IPS-NIHi7 (cell line): Measurements from ENCODE around the gene SLC9A9.

Experiments used
- DNase-seq: peaks from one replicate; pipeline ENCODE4 v3.0.0; 2012; ENCODE audit warnings: mixed read lengths; ENCODE audit errors: extremely low spot score

The SLC9A9 gene

DNA sequence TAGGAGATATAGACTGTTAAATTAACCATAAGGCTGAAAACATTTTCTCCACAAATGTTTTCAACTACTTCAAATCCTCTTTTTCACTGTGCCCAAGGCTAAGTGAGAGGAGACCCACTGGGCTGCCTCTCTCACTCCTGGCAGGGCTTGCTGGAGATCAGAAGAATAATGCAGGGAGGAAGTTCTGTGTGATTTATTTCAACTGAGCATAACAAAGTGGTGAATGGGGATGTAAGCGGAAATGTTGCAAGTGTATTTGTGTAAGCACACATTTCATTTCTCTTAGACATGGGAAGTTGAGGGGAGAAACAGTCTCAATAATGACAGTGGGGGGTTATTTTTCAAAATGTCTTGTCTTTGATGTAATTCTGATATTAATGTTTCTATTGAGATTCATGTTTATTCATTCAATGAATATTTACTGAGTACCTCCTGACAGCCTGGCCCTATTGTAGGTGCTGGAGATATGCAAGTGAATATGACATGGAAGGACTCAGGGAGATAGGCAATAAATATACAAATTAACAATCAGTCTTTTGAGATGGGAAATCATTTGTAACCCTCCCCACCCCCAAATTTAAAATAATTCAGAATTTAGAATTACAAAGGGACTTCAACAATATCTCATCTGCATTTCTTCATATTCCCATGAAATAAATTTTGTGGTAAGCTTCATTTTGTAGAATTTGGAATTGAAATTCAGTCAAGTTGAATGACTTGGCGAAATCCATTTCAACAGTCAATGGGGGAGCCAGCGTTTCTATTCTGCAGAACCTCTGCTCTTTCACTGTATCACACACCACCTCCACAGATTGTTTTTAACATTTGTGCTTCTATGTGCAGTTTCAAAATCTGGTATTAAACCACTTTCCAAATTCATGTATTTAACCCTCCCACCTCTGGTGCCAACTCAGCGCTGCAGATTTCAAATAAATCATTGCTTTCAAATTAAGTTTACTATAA lies 247.2 kb downstream of the SLC9A9 start:
- DNase-seq: no peak

DNA sequence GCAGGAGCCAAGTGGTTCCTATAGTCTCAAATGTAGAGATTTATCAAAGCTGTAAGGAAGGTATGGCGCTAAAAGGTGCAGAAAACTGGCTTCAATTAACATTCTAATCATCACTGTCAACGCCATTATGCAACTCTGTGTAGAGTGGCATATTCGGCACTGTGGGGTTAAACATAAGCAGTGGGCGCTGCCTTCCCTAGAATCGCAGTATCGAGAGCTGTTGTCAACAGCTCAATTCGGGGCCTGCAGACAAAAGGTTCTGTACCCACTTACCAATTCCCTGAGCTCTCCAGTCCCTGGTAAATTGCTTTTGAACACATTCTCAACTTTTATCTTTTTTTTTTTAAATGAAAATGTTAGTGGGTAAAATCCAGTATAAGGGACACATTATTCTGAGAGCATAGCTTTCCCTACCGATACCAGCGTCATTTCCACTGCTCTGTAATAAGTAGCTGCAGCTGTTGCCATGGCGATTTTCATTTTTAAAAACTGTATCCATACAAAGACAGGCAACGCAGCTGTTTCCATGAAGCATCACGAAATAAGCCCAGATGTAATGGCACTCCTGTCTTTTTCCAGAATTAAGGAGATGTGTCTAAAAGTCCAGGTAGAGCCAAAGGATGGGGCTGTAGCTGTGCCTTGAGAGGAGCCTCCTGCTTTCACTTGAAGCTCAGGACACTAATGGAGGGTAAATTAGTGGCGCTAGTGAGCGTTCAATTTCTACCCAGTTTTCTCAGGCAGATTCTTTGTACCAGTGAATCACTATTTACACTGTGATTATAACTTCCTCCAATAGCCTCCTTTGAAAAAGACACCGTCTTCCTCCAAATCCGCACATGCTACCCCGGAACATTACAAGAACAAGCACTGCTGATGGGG lies 250.3 kb downstream of the SLC9A9 start:
- DNase-seq: no peak

DNA sequence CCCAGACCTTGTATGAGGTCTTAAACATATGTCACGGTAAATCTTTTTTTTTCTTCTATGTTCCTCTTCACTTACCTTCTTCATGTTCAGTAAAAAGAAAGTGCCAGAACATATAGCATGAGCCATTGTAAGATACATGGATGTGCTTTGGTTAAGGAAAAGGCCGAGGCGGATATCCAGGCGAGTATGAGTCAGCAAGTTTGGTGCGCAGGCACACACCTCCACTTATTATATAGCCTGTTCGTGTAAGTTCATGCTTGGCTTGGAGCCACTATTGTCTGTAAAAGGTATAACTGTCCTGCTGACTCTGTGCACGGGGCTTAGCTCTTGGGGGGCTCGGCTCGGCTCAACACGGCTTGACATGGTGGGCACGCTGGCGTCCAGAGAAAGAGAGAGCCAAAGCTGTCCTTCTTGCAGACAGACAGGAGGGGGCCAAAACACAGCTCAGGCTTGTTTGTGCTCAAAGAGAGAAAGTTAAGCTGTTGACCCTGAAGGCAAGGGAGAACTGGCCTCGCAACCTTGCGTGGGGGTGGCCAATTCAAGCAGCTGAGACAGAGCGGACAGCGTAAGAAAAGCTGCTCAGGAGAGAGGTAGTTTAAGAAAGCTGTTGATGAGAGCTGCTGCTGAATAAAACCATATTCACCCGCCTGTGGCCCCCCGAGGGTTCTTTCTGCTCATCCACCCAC lies 251.2 kb downstream of the SLC9A9 start:
- no peak for DNase-seq

DNA sequence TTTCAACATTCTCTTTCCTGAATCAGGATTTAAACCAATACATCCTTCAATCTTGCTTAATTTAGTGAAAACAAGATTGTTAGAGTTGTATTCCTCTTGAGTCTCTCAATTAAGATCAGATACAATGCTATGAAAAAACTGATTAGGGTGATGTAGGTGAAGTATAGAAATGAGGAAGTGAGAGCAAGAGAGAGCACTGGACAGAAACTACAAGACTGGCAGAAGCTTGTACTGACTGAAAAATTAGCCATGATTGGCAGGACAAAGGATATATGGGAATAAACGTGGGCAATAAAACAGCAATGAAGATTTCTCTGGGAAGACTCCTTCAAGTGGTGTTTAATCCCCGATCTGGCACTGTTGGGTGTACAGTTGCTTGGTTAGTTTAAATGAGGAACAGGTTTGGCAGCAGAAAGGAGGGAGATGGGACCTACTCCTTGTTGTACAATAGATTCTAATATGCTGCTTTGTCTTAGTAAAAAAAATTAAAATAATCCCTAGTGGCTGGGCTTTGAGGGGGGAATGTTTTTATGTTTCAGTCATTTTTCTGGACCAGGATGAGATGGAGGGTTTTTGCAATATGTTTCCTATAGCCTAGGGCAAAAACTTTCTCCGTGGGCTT lies 252.7 kb downstream of the SLC9A9 start:
- DNase-seq: no peak

DNA sequence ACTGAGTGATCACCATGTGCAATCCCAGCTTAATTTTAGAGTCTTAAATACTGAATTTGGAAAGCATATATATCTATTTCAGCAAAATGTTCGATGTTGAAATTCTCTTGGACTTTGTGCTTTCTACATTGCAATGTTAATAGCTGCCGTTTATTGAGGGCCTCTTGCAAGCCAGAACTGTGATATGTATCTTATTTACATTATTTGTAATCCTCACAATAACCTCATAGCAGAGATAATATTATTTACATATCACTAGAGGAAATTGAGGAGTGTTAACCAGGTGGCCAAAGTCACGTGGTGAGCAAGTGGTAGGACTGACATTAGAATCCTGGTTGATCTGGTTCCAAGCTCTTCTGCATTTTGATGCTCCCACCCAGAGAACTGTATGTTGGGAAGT lies 254.1 kb downstream of the SLC9A9 start:
- no peak for DNase-seq

DNA sequence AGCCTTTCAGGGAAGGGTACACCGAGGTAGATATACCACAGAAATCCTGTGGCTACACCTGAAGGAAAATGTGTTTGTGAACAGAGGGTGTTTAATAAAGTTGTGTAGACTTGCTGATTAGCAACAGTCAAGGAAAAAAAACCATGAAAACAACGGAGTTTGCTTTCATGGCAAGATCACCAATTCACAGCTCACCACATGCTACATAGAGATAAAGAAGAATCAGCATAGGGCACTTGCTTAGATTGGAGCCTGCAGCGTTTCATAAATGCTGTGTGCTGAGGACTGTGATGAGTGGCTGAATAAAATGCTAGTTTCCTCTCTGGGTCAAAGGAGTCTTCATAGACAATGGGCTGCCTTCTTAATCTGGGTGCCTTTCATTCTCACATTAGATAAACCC lies 257.6 kb downstream of the SLC9A9 start:
- no peak for DNase-seq

DNA sequence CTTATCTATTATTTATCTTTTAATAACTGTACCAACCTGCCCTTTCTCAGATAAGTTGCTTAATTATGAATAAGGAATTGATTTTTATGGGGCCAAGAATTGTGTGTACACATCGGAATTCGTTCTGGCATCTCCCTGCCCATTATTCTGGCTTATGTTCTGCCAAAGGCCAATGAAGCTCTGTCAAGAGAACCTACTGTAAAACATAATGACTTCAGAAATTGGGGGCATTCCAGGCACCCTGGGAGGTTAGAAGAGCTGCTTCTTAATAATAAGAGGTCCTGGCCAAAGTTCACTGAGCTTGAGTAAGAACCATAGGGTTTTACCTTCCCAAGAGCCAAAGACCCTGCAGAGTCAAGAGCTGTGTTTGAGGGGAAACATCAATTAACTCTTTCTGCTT lies 261.7 kb downstream of the SLC9A9 start:
- DNase-seq: no peak

DNA sequence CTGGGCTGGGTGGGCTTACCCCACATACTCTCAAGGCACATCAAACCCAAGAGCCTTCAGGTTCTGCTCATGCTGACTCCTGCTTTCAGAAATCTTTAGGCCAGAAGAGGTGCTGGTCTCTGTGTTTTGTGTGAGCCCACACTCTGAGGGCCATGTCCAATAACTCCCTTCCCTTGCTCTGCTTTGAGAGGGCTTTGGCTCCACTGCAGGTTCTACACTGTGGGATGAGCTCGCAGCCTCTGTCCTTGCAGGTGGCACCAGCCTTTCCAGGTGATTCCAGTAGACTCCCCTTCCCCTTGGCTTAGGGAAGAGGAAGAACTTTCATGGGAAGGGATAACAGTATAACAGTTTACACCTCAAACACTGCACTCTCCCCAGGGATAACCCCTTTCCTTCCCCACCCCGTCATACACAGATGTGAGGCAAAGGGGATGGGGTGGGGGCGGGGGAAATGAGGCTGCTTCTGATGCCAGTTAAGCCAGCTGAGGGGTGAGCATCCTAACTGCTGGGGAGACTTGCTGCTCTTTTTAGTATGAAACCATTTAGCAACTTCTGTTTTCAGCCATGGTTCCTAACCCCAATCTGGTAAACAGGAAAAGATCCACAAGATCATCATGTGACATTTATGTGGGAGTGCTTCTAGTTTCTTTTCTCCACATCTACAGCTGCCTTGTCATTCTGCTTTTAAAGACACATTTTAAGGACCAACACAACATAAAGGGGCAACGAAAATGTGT lies 262.4 kb downstream of the SLC9A9 start:
- DNase-seq: no peak

DNA sequence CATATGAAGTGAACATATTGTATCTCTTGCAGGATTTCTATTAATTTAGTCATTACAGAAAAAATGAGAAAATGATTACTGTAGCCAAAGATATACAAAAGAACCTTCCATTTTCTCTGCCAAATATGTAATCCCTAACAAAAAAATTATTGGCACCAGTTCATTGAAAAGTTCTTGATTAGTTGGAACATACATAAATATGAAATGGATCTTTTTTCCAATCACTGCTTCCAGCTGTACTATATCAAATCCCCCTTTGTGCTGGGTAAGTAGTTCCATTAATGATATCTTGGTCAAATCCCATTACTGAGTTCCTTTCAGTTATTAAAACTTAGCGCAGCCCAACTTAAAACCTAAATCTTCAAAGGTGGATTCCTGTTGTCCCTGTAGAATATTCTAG lies 263.8 kb downstream of the SLC9A9 start:
- DNase-seq: no peak

DNA sequence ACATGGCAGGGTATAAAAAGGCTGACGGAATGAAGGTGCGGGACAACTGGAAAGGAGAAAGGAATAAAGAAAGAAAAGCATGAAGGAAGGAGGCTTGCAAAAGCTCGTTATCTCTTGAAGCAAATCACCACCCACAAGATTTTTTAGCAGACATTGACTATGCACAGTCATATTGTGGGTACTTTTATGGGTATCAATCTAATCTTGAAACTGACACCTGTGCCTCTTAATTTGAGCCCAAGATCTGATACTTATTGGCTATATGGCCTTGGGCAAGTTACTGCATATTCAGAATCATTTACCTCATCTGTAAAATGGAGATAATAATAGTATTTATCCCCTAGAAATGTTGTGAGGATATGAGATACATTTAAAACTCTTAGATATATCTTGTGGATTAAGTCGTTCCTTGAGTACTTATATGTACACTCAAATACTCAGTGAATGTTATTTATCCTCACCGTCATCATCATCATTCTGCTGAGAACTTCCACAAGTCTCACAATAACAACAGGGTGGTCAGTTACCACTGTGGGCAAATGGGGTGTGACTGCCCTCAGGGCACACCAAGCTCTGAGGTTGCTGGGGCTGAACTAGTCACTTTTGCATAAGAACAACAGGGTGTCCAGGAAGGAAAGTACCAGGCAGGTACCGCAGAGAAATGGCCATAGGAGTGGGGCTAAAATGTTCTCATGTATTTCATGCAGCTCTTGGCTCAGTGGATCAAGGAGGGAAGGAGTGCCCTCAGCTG lies 266.1 kb downstream of the SLC9A9 start:
- no peak for DNase-seq

DNA sequence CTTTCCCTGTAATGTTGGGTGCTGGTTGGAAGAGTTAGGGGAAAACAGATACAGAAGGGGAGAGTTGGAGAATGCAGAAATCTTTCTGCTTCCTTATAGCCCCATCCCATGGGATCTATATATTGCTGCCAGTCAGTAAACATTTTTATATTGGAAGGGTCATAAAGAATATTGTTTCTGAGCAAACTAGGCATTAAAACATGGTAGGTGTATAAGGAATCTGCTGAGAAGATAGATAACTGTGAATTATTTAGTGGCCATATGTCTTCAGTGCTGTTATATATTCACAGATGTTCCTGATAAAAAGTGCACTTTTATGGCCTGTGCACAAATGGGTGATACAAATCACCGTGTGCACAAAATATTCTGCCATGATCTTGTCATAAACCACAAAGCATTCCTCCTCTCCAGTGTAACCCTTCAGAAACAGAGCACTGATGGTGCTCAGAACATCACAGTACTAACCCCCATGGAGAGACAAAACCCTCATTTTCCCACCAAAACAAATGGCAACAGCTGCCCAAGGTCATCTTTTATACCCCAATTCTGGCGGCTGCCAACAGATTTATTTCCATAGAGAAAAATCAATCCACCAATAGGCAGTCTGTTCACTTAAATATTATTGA lies 269.3 kb downstream of the SLC9A9 start:
- DNase-seq: no peak

DNA sequence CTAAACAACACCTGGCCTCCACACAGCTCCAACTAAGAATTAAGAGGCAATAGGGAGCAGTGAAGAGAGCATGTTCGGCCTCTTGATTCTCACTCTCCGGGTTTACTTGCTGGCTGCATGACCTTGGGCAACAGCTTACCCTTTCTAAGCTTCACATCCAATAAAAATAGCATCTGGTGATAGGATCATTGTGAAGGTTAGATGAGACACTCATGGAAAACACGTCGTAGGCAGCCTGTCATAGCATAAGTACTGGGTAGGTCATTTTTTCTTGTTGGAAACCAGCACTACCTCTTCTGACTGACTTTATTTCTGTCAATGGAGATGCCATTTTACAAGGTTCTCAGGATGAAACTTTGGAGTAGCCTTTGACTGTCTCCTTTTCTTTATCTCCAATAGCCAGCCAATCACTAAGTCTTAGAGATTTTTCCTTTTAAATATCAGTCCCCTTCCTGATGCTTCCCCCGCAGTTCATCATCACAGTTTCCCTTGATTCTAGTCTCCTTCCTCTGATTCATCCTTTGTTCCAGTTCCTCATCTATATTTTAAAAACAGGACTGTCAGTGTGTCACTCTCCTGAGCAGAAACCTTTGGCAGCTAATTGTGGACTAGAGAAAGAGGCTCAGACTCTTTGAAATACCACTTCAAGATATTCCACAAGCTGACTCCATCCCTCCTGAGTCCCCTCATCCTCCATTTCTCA lies 271.5 kb downstream of the SLC9A9 start:
- DNase-seq: no peak

DNA sequence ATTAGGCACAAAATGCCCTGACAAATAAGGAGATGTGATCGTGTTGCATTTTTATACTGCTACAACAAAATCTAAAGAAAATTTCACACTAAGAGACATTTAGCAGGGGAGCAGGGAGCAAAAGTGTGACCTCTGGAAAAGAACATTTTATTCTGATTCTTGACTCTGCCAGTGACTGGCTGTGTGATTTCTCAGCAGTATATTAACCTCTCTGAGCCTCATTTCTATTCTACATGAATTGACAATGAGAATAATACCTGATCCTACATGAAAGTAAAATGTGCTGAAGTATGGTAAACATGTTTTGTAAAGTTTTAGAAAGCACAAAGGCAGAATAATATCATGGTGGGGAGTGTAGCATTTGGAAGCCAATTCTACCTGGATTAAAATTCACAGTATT lies 273.3 kb downstream of the SLC9A9 start:
- no peak for DNase-seq

DNA sequence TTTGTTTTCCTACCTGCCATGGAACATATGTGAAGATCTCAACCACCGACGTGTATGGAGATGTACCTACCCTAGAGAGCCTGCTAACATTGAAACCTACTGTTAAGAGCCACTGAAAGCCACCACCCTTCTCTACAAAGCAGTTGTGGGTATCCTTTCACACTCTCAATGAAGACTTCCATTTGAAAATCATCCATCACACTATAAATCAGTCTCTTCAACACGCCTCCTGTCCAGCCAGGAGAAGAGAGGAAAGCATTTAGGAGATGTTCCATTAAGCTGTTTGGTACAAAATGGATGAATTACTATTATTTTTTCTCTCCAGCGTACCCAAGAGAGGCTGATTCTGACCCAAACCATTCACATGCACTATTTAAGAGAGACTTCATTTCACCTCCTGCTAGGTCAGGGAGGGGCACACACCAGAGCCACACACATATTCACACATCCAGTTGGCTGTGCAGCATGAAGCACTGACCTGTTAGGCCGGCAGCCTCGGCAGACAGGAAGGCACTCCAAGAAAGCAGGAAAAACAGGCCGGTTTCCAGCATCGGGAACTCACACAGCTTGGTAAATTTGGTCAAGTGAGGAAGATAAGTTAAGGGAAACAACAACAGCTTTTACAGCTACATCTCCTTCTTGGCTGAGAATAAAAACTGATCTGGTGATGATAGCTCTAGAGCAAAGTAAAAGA lies 274.5 kb downstream of the SLC9A9 start:
- no peak for DNase-seq

DNA sequence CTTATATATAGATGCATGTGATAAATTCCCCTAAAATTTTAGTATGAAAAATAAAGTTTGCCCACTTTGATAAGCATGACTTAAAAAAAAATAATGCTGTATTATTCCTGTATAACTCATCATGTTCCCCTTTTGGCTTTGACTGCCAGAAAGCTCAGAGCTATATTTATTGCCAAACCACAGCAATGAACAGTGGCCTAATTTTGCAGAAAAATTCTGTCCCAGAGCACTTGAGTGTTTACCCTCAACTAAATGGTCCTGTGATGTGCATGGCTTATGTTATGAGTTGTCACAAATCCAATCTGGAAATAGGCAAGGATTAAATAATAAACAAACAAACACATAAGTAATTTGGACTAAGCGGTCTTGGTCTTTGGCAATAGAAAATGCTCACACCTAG lies 276.7 kb downstream of the SLC9A9 start:
- no peak for DNase-seq

DNA sequence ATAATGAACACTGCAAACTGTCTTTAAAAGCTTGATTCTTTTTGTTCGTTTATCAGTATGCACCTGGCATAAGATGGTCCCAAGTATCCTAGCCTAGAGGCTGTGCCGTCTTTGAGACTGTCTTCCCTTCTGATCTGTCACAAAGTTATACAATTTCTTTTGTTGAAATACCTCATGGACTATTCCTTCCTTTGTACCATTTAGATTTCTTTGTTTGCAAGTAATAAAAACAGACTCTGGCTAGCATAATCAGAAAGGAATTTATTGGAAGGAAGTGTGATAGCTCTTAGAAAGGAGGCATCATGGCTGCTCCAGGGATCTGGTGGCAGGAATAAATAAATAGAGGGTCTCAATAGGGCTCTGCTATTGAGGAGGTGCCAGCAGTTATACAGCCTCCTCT lies 280.4 kb downstream of the SLC9A9 start:
- DNase-seq: no peak

DNA sequence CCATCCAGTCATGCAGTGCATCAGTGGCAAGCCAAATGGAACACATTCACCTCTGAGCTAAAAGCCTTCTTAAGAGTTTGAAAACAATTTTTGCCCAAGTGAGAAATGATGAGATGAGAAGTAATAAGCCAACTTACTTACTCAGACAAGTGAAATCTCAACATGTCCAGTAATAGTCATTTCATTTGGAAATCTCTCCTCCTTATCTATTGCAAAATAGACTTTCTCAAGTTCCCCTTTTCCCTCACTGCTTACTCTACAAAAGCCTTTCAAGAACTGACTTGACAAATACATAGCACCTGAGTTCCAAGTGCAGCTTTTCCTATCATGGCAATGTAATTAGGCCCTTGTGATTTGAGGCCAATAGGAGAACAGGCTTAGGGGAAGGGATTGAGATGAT lies 282.3 kb downstream of the SLC9A9 start:
- no peak for DNase-seq

DNA sequence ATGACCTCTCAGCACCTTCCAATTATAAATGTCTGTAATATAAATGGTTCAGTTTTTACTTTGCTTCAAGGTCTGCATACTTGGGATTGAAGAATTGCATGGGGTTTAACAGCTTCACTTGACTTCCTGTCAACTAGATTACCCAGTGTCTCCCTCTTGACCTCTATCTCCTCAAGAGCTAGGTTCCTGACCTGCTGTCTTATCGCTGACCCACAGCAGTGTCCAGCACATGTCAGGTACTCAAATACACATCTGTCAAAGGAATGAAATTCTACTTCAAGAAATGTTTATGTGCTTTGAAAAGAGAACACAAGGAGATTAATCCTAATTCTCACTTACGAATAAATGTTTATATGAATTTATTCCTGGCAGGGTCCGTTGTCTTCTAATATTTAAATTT lies 284.5 kb downstream of the SLC9A9 start:
- no peak for DNase-seq

DNA sequence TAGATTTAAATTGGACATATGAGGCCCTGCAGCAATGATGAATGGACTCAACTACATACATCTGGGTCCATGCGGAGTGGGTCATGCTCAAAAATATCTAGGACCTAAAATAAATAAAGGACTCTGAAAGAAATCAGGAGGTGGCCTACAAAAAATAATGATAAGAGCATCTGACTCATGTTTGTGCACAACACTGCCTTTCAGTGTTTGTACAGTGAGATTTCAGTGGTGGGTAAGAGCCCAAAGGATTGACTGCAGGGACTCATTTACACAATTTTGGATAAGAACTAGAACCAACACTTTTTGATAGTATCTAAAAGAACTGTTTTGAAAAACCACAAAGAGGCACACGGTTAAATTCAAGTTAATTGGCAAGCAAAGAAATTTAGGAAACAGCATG lies 285.5 kb downstream of the SLC9A9 start:
- DNase-seq: no peak
